WTC11 (cell line): ENCODE results near the gene LTF. TPM values are rescaled to one million over a fixed set of nuclear protein-coding genes. Genes with fewer than 3 reads are reported as not detected.

Source experiments
- ATAC-seq: fragments of 200-7000 bp; cut with Tn5 transposase; 2 replicates; pipeline ENCODE4 v1.10.0; 2021; ENCODE audit warnings: mild to moderate bottlenecking, moderate library complexity
- CTCF ChIA-PET: fragments of 300-600 bp; sonication (Branson Sonifier 250); formaldehyde crosslinking; loops from one replicate; lab custom pipeline; 2021; ENCODE audit warnings: antibody characterized with exemption; lab: Charles Lee
- POLR2A ChIA-PET: fragments of 350-600 bp; sonication (Branson Sonifier 250); formaldehyde crosslinking; loops from one replicate; lab custom pipeline; 2021; ENCODE audit warnings: antibody characterized with exemption; lab: Charles Lee
- DNase-seq: peaks from one replicate; pipeline ENCODE4 v3.0.0; 2021; ENCODE audit warnings: low spot score
- H3K27ac Mint-ChIP-seq: 2 replicates; pipeline ENCODE4 v1.8.0; 2021; ENCODE audit warnings: mixed read lengths
- H3K27me3 Mint-ChIP-seq: 2 replicates; pipeline ENCODE4 v1.8.0; 2021; ENCODE audit warnings: low read depth, mild to moderate bottlenecking, moderate library complexity, mixed read lengths
- H3K36me3 Mint-ChIP-seq: 2 replicates; pipeline ENCODE4 v1.8.0; 2021; ENCODE audit warnings: mixed read lengths
- H3K4me1 Mint-ChIP-seq: 2 replicates; pipeline ENCODE4 v1.8.0; 2022; ENCODE audit warnings: mixed read lengths
- H3K4me3 Mint-ChIP-seq: 2 replicates; pipeline ENCODE4 v1.8.0; 2021; ENCODE audit warnings: mild to moderate bottlenecking, moderate library complexity, mixed read lengths
- H3K9me3 Mint-ChIP-seq: 2 replicates; pipeline ENCODE4 v1.8.0; 2021; ENCODE audit warnings: mixed read lengths
- ARID4B ChIP-seq: sonication (generic); formaldehyde crosslinking; IDR thresholded peaks from 2 replicates; pipeline ENCODE4 v1.8.0; 2023; ENCODE audit warnings: missing genetic modification reagents, mild to moderate bottlenecking, borderline replicate concordance
- E2F5 ChIP-seq: sonication (generic); formaldehyde crosslinking; IDR thresholded peaks from 2 replicates; pipeline ENCODE4 v1.8.1; 2022; ENCODE audit warnings: mild to moderate bottlenecking, moderate library complexity, missing genetic modification reagents
- NR1H2 ChIP-seq: sonication (generic); formaldehyde crosslinking; IDR thresholded peaks from 2 replicates; pipeline ENCODE4 v1.9.0; 2021; ENCODE audit warnings: mild to moderate bottlenecking, moderate library complexity, missing genetic modification reagents
- RORB ChIP-seq: fragments of 250-450 bp; sonication (Bioruptor Pico); IDR thresholded peaks from 2 replicates; pipeline ENCODE4 v1.9.0; 2021; ENCODE audit warnings: mild to moderate bottlenecking
- SMAD3 ChIP-seq: sonication (generic); formaldehyde crosslinking; IDR thresholded peaks from 2 replicates; pipeline ENCODE4 v1.8.0; 2022; ENCODE audit warnings: missing genetic modification reagents, mild to moderate bottlenecking, borderline replicate concordance
- TEAD1 ChIP-seq: sonication (generic); formaldehyde crosslinking; IDR thresholded peaks from 2 replicates; pipeline ENCODE4 v1.8.0; 2022; ENCODE audit warnings: mild to moderate bottlenecking, missing genetic modification reagents
- ZNF121 ChIP-seq: sonication (generic); formaldehyde crosslinking; IDR thresholded peaks from 2 replicates; pipeline ENCODE4 v1.8.0; 2023; ENCODE audit warnings: missing genetic modification reagents
- ZNF219 ChIP-seq: sonication (generic); formaldehyde crosslinking; IDR thresholded peaks from 2 replicates; pipeline ENCODE4 v1.8.0; 2023; ENCODE audit warnings: missing genetic modification reagents, mild to moderate bottlenecking, borderline replicate concordance
- ZNF425 ChIP-seq: fragments of 250-450 bp; sonication (Bioruptor Pico); conservative IDR thresholded peaks from 2 replicates; pipeline ENCODE4 v1.9.0; 2021; ENCODE audit warnings: mild to moderate bottlenecking
- total RNA-seq: library from RNA; stranded (reverse); gene quantifications from 3 replicates; pipeline ENCODE4 v1.2.3, GENCODE V29; 2021
- TF ChIP-seq, protein P1 (sequence below): fragments of 200-600 bp; IDR thresholded peaks from 2 replicates; pipeline ENCODE4 v1.8.0; 2022; ENCODE audit warnings: antibody characterized with exemption
- TF ChIP-seq, protein P2 (sequence below): fragments of 250-450 bp; sonication (Bioruptor Pico); IDR thresholded peaks from 2 replicates; pipeline ENCODE4 v1.9.0; 2021; ENCODE audit warnings: mild to moderate bottlenecking, borderline replicate concordance
- TF ChIP-seq, protein P3 (sequence below): sonication (generic); formaldehyde crosslinking; IDR thresholded peaks from 2 replicates; pipeline ENCODE4 v1.8.1; 2023; ENCODE audit warnings: mild to moderate bottlenecking, missing genetic modification reagents

Gene LTF
- total RNA-seq, 1 experiment from 2014 or later, result 0.22 TPM

DNA sequence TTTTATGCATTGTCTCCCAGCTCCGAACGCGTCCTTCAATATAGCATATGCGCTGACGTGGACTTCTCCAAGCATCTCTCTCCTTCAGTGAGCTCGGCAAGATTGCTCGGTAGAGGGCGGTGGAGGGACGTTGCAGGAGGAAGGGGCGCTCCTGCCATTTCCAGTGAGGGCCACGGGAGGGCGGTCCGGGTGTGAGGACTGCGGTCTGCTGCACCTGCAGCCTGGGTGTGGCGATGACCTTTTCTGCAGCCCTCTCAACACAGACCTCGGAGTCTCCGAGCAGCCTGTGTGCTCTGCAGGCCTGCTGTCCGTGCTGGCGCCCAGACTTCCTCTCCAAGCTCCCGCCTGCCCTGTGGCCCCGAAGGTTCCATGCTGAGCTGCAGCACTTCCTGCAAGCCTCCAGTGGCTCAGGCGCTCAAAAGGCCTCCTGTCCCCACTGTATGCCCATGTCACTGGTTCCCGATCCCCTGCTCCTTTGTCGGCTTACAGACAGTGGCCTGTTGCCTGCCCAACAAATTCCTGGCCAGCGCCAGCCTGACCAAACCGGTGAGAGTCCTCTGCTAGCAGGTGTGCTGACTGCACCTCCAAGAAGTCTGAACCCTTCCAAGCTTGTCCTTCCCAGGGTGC, 24.1 kb upstream of the LTF start (continued):
- TF ChIP-seq, protein P1, sequence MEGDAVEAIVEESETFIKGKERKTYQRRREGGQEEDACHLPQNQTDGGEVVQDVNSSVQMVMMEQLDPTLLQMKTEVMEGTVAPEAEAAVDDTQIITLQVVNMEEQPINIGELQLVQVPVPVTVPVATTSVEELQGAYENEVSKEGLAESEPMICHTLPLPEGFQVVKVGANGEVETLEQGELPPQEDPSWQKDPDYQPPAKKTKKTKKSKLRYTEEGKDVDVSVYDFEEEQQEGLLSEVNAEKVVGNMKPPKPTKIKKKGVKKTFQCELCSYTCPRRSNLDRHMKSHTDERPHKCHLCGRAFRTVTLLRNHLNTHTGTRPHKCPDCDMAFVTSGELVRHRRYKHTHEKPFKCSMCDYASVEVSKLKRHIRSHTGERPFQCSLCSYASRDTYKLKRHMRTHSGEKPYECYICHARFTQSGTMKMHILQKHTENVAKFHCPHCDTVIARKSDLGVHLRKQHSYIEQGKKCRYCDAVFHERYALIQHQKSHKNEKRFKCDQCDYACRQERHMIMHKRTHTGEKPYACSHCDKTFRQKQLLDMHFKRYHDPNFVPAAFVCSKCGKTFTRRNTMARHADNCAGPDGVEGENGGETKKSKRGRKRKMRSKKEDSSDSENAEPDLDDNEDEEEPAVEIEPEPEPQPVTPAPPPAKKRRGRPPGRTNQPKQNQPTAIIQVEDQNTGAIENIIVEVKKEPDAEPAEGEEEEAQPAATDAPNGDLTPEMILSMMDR, result peak; percentile 92
- no peak for TF ChIP-seq ZNF219 (CRISPR knock-in tag)
- no peak for TF ChIP-seq RORB (CRISPR knock-in tag)
- TF ChIP-seq, protein P2, sequence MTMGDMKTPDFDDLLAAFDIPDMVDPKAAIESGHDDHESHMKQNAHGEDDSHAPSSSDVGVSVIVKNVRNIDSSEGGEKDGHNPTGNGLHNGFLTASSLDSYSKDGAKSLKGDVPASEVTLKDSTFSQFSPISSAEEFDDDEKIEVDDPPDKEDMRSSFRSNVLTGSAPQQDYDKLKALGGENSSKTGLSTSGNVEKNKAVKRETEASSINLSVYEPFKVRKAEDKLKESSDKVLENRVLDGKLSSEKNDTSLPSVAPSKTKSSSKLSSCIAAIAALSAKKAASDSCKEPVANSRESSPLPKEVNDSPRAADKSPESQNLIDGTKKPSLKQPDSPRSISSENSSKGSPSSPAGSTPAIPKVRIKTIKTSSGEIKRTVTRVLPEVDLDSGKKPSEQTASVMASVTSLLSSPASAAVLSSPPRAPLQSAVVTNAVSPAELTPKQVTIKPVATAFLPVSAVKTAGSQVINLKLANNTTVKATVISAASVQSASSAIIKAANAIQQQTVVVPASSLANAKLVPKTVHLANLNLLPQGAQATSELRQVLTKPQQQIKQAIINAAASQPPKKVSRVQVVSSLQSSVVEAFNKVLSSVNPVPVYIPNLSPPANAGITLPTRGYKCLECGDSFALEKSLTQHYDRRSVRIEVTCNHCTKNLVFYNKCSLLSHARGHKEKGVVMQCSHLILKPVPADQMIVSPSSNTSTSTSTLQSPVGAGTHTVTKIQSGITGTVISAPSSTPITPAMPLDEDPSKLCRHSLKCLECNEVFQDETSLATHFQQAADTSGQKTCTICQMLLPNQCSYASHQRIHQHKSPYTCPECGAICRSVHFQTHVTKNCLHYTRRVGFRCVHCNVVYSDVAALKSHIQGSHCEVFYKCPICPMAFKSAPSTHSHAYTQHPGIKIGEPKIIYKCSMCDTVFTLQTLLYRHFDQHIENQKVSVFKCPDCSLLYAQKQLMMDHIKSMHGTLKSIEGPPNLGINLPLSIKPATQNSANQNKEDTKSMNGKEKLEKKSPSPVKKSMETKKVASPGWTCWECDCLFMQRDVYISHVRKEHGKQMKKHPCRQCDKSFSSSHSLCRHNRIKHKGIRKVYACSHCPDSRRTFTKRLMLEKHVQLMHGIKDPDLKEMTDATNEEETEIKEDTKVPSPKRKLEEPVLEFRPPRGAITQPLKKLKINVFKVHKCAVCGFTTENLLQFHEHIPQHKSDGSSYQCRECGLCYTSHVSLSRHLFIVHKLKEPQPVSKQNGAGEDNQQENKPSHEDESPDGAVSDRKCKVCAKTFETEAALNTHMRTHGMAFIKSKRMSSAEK (CRISPR knock-in tag), result peak; percentile 69; the same call in 1 of the 2 replicates
- TF ChIP-seq ZNF121 (CRISPR knock-in tag), result no peak
- no peak for TF ChIP-seq NR1H2 (CRISPR knock-in tag)
- no peak for TF ChIP-seq ZNF425 (CRISPR knock-in tag)
- TF ChIP-seq, protein P3, sequence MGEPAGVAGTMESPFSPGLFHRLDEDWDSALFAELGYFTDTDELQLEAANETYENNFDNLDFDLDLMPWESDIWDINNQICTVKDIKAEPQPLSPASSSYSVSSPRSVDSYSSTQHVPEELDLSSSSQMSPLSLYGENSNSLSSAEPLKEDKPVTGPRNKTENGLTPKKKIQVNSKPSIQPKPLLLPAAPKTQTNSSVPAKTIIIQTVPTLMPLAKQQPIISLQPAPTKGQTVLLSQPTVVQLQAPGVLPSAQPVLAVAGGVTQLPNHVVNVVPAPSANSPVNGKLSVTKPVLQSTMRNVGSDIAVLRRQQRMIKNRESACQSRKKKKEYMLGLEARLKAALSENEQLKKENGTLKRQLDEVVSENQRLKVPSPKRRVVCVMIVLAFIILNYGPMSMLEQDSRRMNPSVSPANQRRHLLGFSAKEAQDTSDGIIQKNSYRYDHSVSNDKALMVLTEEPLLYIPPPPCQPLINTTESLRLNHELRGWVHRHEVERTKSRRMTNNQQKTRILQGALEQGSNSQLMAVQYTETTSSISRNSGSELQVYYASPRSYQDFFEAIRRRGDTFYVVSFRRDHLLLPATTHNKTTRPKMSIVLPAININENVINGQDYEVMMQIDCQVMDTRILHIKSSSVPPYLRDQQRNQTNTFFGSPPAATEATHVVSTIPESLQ (CRISPR knock-in tag), result no peak
- peak; percentile 63; the same call in 1 of the 2 replicates for TF ChIP-seq E2F5 (CRISPR knock-in tag)
- peak; percentile 93 for TF ChIP-seq SMAD3 (CRISPR knock-in tag)
- TF ChIP-seq, all 79 proteins: peak for 27

DNA sequence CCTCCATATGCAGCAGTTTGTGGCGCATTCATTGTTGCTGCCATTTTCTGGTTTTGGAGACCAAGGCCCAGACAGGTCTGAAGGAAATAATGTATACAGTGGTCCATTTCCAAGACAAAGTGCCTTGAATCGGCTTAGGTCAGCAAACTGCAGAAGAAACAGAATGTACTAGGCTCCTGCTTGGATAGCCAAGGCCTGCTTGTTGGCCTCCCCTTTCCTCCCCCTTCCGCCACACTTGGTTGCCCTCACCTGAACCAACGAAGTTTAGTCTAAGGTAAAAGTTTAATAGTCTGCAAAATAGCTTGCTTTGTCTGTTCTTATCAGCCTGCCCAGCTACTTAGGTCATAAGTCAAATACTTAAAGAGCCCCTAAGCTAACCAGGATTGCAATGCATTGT, 21.1 kb upstream of the LTF start:
- peaks cover 2% of the 10 kb centered on the region; the same call in 1 of the 2 replicates for H3K27me3 Mint-ChIP-seq
- no peak overlapping the region for H3K4me3 Mint-ChIP-seq

More for the DNA sequence above, 21.1 kb upstream of the LTF start:
- TF ChIP-seq TEAD1 (CRISPR knock-in tag) (no peak), ARID4B (no peak), ZNF425 (CRISPR knock-in tag) (no peak), NR1H2 (CRISPR knock-in tag) (no peak)
- POLR2A ChIA-PET, result no interaction called here
- no peaks in the 10 kb centered on the region for H3K36me3 Mint-ChIP-seq
- H3K9me3 Mint-ChIP-seq, result no peaks in the 10 kb centered on the region
- H3K4me1 Mint-ChIP-seq, result peaks cover 14% of the 10 kb centered on the region
- no peak overlapping the region for H3K27ac Mint-ChIP-seq
- no peak for DNase-seq
- CTCF ChIA-PET, result interaction anchor here (0.9 to 2.0 kb wide), 6 partner anchors 11 to 144 kb away, joined by 3 to 7 read pairs (median 5); no protein-coding TSS in a partner anchor
- no peak for ATAC-seq
